Measurements from ENCODE around the gene SERAC1.
"Not testable (repeated sequence)": the region's sequence is repeated elsewhere in the genome, so short reads cannot be mapped to it uniquely, and the experiment has no call there.

Gene SERAC1

DNA sequence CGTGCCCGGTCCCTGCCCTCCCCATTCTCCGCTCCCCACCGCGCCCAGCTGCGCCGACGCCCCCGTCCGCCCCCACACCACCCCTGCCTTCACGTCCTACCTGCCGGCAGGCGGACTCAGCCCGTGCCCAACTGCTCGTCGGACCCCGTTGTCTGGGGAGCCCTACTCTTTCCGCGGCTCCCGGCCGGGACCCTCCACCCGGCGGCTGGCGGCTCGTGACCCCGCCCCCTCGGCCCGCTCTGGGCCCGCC lies at the start of gene SERAC1:
SERAC1 (minus strand) TSS at position 223 of the 250 bp plus-strand sequence. CDS start 9,899 bp downstream, outside the sequence.
- H3K27ac ChIP-seq = peak within 1 kb of the TSS; percentile 66 to 99 (median 97)
- H3K4me3 ChIP-seq = peak within 1 kb of the TSS; percentile 67 to 99 (median 93)

DNA sequence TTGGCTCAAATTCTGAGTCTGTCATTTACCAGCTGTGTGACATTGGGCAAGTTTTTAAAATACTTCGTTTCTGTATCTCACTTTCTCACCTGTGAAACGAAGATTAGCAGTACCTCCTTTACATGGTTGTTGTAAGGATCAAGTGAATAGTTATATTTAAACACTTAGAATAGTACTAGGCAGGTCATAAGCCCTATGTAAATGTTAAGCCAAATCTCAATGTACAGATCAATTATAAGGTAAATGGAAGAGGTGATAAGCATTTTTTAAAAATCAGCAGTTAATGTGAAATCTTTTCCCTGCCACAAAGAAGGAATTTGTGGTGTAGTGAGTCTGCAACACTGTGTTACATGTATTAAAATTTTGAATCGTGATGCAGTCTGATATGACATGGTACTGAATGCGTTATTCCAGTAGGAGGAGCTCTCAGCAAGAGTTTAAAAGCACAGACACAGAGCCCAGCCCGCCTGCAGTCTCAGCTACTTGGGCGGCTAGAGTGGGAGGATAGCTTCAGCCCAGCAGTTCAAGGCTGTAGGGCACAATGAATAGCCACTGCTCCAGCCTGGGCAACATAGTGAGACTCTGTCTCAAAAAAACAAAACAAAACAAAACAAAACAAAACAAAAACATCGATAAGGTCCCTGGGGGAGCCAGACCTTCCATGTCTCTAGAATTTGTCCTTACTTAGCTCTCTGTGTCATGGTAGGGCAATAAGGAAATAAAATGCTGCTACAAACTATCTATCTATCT lies 46.0 kb upstream of the SERAC1 start:
- Histone ChIP-seq H3K4me3 (no peak overlapping the region), H3K27ac (no peak overlapping the region)

DNA sequence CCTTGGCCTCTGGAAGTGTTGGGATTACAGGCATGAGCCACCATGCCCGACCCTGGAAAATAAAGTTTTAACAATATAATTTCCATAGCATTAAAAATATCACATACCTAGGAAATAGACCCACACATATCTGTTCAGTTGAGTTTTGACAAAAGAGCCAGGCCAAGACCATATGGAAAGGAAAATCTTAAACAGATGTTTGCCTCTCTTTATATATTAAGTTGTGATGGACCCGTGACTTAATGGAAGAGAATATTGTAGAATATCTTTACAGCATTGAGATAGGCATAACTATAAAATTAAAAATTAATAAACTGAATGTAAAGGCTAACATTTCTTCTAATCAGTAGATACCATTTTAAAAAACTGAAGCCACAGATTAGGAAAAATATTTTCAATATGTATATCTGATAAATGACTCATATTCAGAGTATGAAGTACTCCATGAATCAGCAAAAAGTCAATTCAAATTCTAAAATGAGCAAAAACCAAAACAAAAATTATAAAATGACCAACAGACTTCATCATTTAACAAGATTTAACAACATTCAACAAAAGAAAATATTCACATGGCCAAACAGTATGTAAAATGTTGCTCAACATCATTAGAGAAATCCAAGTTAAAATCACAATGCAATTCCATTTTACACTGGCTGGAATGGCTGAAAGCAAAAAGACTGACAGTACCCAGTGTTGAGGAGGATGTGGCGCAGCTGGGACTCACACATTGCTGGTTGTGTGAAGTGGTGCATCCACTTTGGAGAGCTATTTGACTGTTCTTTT lies 43.4 kb upstream of the SERAC1 start:
- Histone ChIP-seq H3K27ac (no peak overlapping the region), H3K4me3 (no peak overlapping the region)

DNA sequence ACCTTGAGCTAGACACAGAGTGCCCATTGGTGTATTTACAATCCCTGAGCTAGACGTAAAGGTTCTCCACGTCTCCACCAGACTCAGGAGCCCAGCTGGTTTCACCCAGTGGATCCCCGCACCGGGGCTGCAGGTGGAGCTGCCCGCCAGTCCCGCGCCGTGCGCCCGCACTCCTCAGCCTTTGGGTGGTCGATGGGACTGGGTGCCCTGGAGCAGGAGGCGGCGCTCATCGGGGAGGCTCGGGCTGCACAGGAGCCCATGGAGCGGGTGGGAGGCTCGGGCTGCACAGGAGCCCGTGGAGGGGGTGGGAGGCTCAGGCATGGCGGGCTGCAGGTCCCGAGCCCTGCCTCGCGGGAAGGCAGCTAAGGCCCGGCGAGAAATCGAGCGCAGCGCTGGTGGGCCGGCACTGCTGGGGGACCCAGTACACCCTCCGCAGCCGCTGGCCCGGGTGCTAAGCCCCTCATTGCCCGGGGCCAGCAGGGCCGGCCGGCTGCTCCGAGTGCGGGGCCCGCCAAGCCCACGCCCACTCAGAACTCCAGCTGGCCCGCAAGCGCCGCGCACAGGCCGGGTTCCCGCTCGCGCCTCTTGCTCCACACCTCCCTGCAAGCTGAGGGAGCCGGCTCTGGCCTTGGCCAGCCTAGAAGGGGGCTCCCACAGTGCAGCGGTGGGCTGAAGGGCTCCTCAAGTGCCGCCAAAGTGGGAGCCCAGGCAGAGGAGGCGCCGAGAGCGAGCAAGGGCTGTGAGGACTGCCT lies 41.7 kb upstream of the SERAC1 start:
- not testable (repeated sequence) for H3K27ac ChIP-seq, H3K4me3 ChIP-seq

DNA sequence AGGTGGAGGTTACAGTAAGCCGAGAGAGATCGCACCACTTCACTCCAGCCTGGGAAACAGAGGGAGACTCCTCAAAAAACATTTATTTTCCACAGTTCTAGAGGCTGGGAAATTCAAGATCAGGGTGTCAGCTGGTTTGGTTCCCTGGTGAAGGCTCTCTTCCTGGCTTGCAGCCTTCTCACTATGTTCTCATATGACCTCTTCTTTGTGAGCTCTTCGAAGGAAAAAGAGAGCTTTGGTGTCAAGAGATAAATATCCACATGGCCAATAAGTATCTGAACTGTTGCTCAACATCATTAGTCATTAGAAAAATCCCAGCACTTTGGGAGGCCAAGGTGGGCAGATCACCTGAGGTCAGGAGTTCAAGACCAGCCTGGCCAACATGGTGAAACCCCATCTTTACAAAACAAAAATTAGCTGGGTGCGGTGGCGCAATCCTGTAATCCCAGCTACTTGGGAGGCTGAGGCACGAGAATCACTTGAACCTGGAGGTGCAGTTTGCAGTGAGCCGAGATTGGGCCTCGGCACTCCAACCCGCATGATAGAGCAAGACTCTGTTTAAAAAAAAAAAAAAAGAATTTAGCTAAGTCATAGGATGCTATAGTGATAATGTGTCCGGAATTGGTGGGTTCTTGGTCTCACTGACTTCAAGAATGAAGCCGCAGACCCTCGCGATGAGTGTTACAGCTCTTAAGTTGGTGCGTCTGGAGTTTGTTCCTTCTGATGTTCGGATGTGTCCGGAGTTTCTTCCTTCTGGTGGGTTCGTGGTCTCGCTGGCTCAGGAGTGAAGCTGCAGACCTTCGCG lies 40.4 kb upstream of the SERAC1 start:
- not testable (repeated sequence) for H3K4me3 ChIP-seq, H3K27ac ChIP-seq

DNA sequence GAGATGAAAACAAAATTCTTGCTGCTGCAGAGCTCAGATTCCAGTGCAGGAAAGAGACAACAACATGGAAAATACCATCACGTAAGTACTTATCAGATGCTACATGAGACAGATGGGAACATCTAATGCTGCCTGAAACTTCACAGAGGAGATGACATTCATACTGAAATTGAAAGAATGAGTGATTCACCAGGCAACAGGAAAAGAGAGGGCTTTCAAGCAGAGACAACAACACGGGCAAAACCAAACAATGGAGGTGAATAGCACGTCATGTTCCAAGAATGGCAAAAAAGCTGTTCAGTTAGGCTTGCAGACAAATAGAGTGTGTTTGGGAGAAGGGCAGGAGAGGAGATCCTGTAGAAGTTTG lies 39.3 kb upstream of the SERAC1 start:
- peak overlapping the region in 1 of 21 experiments; percentile 23 for H3K27ac ChIP-seq
- H3K4me3 ChIP-seq = no peak overlapping the region

DNA sequence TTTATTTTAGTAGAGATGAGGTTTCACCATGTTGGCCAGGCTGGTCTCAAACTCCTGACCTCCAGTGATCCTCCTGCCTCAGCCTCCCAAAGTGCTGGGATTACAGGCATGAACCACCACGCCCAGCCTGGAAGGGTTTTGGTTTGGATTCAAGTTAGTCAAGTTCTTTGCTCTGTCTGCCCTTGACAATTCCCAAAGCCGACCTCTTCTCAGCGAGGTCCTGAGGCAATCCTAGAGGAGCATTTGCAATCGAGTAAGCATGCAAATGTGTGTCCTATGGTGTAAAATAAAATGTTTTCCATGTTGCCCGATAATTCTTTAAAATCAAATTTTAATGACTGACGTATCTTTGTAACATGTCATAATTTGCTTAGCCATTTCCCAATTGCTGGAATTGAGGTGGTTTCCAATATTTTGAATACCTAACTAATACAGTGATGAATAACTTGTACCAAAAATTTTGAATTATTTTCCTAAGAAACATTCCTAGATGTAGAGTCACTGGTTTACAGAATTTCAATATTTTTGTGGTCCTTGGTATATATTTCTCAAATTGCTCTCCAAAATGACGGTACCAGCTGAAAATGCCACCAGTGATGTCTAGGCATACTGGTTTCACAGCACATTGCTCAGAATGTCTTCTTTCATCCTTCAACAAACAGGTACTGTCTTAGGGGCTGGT lies 38.8 kb upstream of the SERAC1 start:
- H3K27ac ChIP-seq = peak overlapping the region in 1 of 21 experiments; percentile 23
- no peak overlapping the region for H3K4me3 ChIP-seq

DNA sequence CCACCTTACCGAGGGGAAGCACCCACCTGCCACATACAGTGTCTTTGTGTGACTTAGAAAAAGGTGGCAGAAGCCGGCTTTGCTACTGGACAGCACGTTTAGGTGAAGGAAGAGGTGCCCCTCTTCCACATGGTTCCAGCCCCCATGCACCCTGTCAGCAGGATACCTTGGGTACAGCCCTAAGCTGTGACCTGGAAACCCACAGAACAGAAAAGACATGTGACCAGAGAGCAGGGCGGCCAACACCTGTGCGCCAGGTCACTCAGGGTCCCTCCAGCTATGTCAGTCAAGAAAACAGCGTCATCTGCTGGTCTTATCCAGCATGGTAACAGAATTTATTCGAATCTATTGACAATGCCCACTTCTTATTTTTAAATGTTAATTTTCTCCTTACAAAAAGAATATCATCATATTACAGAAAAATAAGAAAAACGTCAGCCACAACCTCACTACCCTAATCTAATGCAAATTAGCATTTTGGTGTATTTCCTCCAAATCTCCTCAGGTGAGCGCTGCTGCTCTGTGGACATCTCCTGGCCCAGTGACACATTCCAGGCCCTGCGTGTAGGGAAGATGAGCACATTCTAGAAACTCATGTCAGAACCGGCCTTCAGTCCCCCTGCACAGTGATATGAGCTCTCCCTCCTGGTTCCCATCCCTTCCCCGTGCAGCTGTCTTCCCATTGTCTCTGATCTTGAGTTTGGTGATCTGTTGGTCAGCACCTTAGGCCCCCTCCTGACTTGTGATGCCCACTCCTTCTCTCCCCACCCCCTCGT lies 37.3 kb upstream of the SERAC1 start:
- no peak overlapping the region for H3K27ac ChIP-seq
- no peak overlapping the region for H3K4me3 ChIP-seq

DNA sequence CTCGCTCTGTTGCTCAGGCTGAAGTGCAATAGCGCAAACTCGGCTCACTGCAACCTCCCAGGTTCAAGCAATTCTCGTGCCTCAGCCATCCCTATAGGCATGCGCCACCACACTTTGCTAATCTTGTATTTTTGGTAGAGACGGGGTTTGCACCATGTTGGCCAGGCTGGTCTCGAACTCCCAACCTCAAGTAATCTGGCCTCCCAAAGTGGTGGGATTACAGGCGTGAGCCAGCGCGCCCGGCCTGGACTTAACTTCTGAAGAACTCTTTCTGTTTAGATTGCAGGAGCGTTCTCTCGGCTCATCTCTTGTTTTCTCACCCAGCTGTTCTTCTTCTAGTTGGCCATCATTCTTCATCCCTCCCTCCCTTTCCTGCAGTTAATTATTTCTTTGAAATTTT lies 30.4 kb upstream of the SERAC1 start:
- Histone ChIP-seq H3K27ac (no peak overlapping the region), H3K4me3 (no peak overlapping the region)

DNA sequence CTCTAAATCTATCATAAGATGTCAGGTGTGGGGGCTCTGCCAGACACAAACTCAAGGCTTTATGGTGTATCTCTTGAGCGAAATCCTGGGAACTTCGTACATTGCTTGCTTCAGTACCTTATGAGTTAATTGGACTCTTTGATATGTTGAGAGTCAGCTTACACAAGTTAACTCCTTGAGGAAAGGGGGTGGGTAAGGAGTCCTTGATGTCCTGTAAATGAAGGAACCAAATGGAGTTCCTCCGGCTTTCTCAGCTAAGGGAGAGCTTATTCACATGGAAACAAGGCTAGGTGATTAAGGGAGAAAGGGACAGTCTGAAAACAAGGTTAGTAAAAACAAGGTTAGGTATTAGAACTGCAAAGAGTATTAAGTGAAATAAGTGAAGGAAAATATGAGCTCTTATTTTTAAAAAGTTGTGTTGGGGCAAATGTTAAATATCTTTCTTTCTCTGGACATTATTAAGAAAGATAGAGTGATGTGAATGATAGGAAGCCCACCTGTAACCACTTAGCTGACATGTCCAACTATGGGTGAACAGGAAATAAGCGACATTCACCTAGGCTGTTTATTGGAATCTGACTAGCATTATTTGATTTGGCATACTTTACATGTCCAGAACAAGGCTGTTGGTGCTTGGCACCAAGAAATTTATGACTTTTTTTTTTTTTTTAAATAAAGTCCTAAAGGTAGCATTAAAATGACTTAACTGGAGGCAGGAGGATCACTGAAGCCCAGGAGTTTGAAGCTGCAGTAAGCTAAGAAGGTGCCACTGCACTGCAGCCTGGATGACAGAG lies 26.6 kb upstream of the SERAC1 start:
- no peak overlapping the region for H3K4me3 ChIP-seq
- no peak overlapping the region for H3K27ac ChIP-seq

DNA sequence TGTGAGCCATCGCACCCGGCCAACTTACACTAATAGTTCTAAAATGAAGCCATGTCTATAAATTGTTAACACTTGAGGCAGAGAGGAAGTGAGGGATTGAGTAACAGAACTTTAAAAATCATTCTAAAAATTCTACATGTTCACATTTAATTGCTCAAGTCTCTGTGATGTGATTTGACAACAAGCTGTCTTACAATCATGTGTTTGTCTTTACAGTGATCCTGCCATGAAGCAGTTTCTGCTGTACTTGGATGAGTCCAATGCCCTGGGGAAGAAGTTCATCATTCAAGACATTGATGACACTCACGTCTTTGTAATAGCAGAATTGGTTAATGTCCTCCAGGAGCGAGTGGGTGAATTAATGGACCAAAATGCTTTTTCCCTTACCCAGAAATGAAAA lies 23.7 kb upstream of the SERAC1 start:
- Histone ChIP-seq H3K4me3 (no peak overlapping the region), H3K27ac (no peak overlapping the region)

DNA sequence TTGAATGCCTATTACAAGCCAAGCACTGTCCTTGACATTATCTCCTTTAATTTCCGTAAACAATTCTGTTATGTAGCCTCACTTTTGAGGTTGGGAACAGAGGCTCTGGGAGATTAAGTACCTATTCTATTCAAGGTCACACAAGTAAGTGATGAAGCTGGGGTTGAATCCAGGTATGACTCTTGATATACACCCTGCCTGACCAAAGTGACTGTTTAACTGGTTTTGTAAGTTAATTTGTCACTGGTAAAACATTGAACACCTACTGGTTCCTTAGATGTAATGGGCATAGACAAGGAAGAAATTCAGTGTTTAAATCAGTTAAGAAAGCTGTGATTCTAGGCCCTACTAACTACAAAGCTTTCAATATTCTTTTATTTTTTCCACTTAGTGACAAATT lies 23.0 kb upstream of the SERAC1 start:
- Histone ChIP-seq H3K27ac (no peak overlapping the region), H3K4me3 (no peak overlapping the region)

DNA sequence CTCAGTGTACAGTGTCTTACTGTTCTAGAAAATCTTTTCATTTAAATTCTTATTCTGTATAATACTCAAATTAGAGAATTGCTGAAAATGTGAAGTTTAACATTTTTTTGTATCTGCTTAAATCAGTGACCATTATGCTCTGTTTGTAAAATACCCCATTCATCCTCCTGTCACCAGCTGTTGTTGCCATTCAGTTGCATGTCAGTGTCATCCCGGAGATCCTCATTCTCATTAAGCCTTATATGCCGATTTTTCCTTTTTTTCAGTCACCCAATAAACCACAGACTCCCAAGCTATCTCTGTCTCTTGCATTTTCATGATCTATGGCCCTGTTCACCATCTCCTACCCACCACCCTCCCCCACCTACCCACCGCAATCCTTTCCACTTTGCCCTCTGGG lies 20.5 kb upstream of the SERAC1 start:
- H3K27ac ChIP-seq = no peak overlapping the region
- H3K4me3 ChIP-seq = no peak overlapping the region

DNA sequence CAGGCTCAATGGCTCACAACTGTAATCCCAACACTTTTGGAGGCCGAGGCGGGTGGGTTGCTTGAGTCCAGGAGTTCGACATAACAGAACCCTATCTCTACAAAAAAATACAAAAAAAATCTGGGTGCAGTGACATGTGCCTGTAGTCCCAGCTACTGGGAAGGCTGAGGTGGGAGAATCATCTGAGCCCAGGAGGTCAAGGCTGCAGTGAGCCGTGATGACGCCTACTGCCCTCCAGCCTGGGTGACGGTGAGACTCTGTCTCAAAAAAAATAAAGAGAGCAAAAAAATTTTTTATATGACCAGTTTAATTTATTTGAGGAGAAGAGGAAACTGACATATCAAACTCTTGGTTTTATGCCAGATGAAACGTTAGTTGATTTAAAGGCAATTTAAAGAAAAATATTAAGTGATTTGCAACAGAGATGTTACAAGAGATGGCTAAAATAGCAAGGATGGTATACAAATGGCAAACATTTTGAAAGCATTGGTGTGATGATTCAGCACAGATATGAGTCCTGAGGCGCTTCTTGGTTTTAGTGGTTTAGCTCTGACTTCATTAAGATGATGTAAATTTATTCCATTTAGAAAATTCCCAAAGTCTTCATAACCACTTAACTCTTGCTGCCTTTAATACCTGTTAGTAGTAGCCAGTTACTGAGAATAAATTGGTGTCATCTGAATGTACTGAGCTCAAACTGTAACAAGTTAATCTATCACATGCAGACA lies 17.8 kb upstream of the SERAC1 start:
- H3K4me3 ChIP-seq = no peak overlapping the region
- H3K27ac ChIP-seq = no peak overlapping the region

DNA sequence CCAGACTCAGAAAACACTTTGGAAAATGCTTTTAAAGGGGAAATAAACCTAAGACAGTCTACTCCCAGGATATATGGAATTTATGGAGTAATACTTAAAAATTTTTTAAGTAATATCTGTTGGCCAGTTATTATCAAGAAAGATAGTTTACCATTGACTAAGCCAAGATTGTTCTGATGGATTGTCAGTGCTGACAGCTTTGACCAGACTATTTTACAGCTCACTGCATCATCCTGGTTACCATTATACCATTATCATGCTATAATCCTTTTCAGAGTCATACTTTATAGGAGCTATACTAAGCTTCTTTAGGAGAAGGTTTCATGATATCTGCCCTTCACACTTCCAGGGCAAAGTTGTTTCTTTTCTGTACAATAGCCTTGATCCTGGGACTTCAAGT lies 16.5 kb upstream of the SERAC1 start:
- Histone ChIP-seq H3K4me3 (no peak overlapping the region), H3K27ac (no peak overlapping the region)

DNA sequence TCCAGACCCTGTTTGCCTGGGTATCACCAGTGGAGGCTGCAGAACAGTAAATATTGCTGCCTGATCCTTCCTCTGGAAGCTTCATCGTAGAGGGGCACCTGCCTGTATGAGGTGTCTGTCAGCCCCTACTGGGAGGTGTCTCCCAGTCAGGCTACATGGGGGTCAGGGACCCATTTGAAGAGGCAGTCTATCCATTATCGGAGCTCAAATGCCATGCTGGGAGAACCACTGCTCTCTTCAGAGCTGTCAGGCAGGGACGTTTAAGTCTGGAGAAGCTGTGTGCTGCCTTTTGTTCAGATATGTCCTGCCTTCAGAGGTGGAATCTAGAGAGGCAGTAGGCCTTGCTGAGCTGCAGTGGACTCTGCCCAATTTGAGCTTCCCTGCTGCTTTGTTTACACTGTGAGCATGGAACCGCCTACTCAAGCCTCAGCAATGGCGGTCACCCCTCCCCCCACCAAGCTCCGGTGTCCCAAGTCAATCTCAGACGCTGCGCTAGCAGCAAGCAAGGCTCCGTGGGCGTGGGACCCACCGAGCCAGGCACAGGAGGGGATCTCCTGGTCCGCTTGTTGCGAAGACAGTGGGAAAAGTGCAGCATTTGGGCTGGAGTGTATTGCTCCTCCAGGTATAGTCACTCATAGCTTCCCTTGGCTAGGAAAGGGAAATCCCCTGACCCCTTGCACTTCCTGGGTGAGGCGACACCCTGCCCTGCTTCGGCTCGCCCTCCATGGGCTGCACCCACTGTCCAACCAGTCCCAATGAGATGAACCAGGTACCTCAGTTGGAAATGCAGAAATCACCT lies 15.3 kb upstream of the SERAC1 start:
- H3K27ac ChIP-seq, H3K4me3 ChIP-seq: not testable (repeated sequence)

DNA sequence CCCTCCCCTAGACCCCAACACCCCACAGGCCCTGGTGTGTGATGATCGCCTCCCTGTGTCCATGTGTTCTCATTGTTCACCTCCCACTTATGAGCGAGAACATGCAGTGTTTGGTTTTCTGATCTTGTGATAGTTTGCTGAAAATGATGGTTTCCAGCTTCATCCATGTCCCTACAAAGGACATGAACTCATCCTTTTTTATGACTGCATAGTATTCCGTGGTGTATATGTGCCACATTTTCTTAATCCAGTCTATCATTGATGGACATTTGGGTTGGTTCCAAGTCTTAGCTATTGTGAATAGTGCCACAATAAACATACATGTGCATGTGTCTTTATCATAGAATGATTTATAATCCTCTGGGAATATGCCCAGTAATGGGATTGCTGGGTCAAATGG lies 9.7 kb upstream of the SERAC1 start:
- not testable (repeated sequence) for H3K4me3 ChIP-seq, H3K27ac ChIP-seq
